Measurements from ENCODE around the gene TRPV6. TPM values are rescaled to one million over a fixed set of nuclear protein-coding genes. Genes with fewer than 3 reads are reported as not detected.

Gene TRPV6
- total RNA-seq, 4 donors from 2014 or later: 0.25 to 2.9 (median 1.2) TPM

GRCh38 chr7:142836426-142836825 lies 49.1 kb downstream of the TRPV6 start:
- no peaks in the 10 kb centered on the region for H3K36me3 ChIP-seq
- 86 to 88% methylated on average over 3 of the region's 3 CpGs for WGBS, 2 donors
- H3K27me3 ChIP-seq: no peaks in the 10 kb centered on the region
- no peaks in the 10 kb centered on the region for H3K4me1 ChIP-seq
- no peak for DNase-seq
- H3K9me3 ChIP-seq: no peaks in the 10 kb centered on the region
- intact Hi-C loops (cut with DNase I): no loop called here
- H3K4me3 ChIP-seq (replicated peaks in 1 of 3): no peak overlapping the region
- TF ChIP-seq POLR2A (IDR thresholded peaks at IDR 0.05): no peak
- no peak for TF ChIP-seq CTCF (IDR thresholded peaks at IDR 0.05)
- no peak overlapping the region for H3K27ac ChIP-seq

- H3K27me3 ChIP-seq: no peaks in the 10 kb centered on the region
- H3K36me3 ChIP-seq: no peaks in the 10 kb centered on the region
- 4 to 12% methylated on average over 3 of the region's 3 CpGs for WGBS, 2 donors
- no peaks in the 10 kb centered on the region for H3K9me3 ChIP-seq
- no peaks in the 10 kb centered on the region for H3K4me1 ChIP-seq
- intact Hi-C loops (cut with DNase I): no loop called here
- TF ChIP-seq CTCF (IDR thresholded peaks at IDR 0.05) (peak in 1 of 6 experiments; percentile 20), POLR2A (IDR thresholded peaks at IDR 0.05) (no peak)
- no peak overlapping the region for H3K4me3 ChIP-seq (replicated peaks in 1 of 3)
- DNase-seq: peak; percentile 21 to 23
- H3K27ac ChIP-seq: no peak overlapping the region
These were observed 50.1 kb downstream of the TRPV6 start for GRCh38 chr7:142835487-142835886.

DNA sequence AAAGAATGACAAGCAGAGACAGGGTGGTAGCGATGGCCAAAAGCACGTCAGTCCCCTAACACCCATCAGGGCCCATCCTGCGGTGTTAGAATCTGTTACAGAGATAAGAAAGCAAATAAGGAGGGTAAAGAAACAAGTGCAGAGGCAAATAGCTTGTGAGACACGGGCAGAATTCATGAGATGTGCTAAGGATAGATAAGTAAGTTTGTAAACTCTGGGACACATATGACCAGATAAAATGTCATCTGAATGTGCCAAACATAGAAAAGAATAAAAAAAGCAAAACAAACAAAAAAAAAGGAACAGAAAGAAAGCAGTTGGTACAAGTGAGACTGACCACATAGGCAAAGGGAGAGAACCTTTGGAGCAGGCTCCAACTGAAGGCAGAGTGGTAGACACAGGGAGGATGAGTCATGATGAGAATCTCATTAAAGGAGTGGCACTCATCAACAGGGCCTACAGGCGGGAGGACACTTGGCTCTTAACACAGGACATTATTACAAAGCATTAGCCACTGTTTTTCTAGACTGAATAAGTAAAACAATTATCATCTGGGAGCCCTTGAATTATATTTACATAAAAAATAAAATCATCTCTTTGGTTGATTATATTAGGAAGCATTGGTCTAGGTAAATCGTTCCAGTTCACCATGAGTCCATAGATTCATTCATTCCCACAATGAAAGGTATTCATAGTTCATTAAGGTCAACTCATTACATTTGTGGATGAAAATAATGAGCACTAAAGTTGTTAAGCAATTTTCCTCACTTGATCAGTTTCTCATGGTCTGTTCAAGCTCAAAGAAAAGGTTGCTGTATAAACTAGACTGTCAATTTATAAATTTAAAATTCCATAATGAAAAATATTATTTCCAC lies 52.1 kb downstream of the TRPV6 start:
- Histone ChIP-seq H3K9me3 (no peaks in the 10 kb centered on the region), H3K4me3 (replicated peaks in 1 of 3) (no peak overlapping the region), H3K27me3 (no peaks in the 10 kb centered on the region), H3K4me1 (no peaks in the 10 kb centered on the region), H3K36me3 (no peaks in the 10 kb centered on the region), H3K27ac (no peak overlapping the region)
- 78 to 79% methylated on average over 6 of the region's 6 CpGs for WGBS, 2 donors
- DNase-seq: no peak
- intact Hi-C loops (cut with DNase I): no loop called here
- TF ChIP-seq CTCF (IDR thresholded peaks at IDR 0.05) (no peak), POLR2A (IDR thresholded peaks at IDR 0.05) (no peak)

GRCh38 chr7:142832417-142832816 lies 53.1 kb downstream of the TRPV6 start:
- no peak overlapping the region for H3K27ac ChIP-seq
- no peaks in the 10 kb centered on the region for H3K4me1 ChIP-seq
- H3K36me3 ChIP-seq: no peaks in the 10 kb centered on the region
- intact Hi-C loops (cut with DNase I): no loop called here
- no peaks in the 10 kb centered on the region for H3K9me3 ChIP-seq
- H3K27me3 ChIP-seq: no peaks in the 10 kb centered on the region
- WGBS, 2 donors: 86 to 93% methylated on average over 2 of the region's 2 CpGs
- no peak overlapping the region for H3K4me3 ChIP-seq (replicated peaks in 1 of 3)
- no peak for TF ChIP-seq POLR2A (IDR thresholded peaks at IDR 0.05)
- TF ChIP-seq CTCF (IDR thresholded peaks at IDR 0.05): no peak
- DNase-seq: no peak

GRCh38 chr7:142827951-142828500 lies 57.5 kb downstream of the TRPV6 start:
- Histone ChIP-seq H3K27ac (no peak overlapping the region), H3K9me3 (no peaks in the 10 kb centered on the region), H3K4me1 (no peaks in the 10 kb centered on the region), H3K36me3 (no peaks in the 10 kb centered on the region), H3K27me3 (no peaks in the 10 kb centered on the region), H3K4me3 (replicated peaks in 1 of 3) (no peak overlapping the region)
- DNase-seq: peak; percentile 8 to 11
- WGBS, 2 donors: 7 to 18% methylated on average over 1 of the region's 1 CpG
- TF ChIP-seq POLR2A (IDR thresholded peaks at IDR 0.05) (no peak), CTCF (IDR thresholded peaks at IDR 0.05) (no peak)
- intact Hi-C loops (cut with DNase I): no loop called here

Measured in thyroid gland (tissue), 4 donors.